A673 (cell line): ENCODE data around the gene WDR12.

ENCODE experiments used
- CTCF ChIP-seq: fragments of 300-800, 200-600 bp; sonication (generic); conservative IDR thresholded peaks from 2 replicates; pipeline ENCODE4 v1.5.1; 2017; ENCODE audit warnings: low read depth, mild to moderate bottlenecking, antibody characterized with exemption, low read length, moderate library complexity, mixed read lengths
- EZH2 ChIP-seq: fragments of 200-600 bp; sonication (generic); IDR thresholded peaks from 2 replicates; pipeline ENCODE4 v1.6.1; 2017; ENCODE audit warnings: borderline replicate concordance, low read depth, mild to moderate bottlenecking, mixed read lengths, antibody characterized with exemption, low read length; ENCODE audit not compliant: poor library complexity, severe bottlenecking

- TF ChIP-seq CTCF (no peak), EZH2 (no peak)
Observed at GRCh38 chr2:202844656-202845055, 66.8 kb downstream of the WDR12 start.
